CD1c-positive myeloid dendritic cell (primary cell): ENCODE measurements around the gene PTX3.

Experiments used
- DNase-seq: peaks from one replicate; pipeline ENCODE4 v3.0.0-alpha.2; 2016; ENCODE audit errors: extremely low spot score

The PTX3 gene

GRCh38 chr3:157423337-157423736 lies 13.3 kb upstream of the PTX3 start:
- DNase-seq = no peak

- no peak for DNase-seq
Observed at GRCh38 chr3:157427901-157428300, 8.7 kb upstream of the PTX3 start.

- DNase-seq = no peak
Observed at GRCh38 chr3:157428853-157429252, 7.8 kb upstream of the PTX3 start.

- DNase-seq = peak; percentile 52
Observed at GRCh38 chr3:157429708-157430107, 6.9 kb upstream of the PTX3 start.

GRCh38 chr3:157438194-157438730 lies 1.6 kb downstream of the PTX3 start:
- no peak for DNase-seq

- DNase-seq = no peak
Observed at GRCh38 chr3:157441102-157441624, 4.5 kb downstream of the PTX3 start.

- no peak for DNase-seq
Observed at GRCh38 chr3:157442729-157443128, 6.1 kb downstream of the PTX3 start.

GRCh38 chr3:157443905-157444796 lies 7.5 kb downstream of the PTX3 start:
- no peak for DNase-seq

GRCh38 chr3:157444797-157445184 lies 8.1 kb downstream of the PTX3 start:
- no peak for DNase-seq

GRCh38 chr3:157445857-157446256 lies 9.2 kb downstream of the PTX3 start:
- peak; percentile 86 for DNase-seq

- peak; percentile 13 for DNase-seq
Observed at GRCh38 chr3:157447026-157447694, 10.5 kb downstream of the PTX3 start.

- peak; percentile 64 for DNase-seq
Observed at GRCh38 chr3:157452097-157452496, 15.4 kb downstream of the PTX3 start.

GRCh38 chr3:157453824-157454223 lies 17.2 kb downstream of the PTX3 start:
- no peak for DNase-seq

- DNase-seq = no peak
Observed at GRCh38 chr3:157459706-157460105, 23.1 kb downstream of the PTX3 start.

GRCh38 chr3:157460253-157460652 lies 23.6 kb downstream of the PTX3 start:
- no peak for DNase-seq

GRCh38 chr3:157463816-157464215 lies 27.2 kb downstream of the PTX3 start:
- no peak for DNase-seq

GRCh38 chr3:157464321-157464720 lies 27.7 kb downstream of the PTX3 start:
- no peak for DNase-seq

GRCh38 chr3:157465741-157466140 lies 29.1 kb downstream of the PTX3 start:
- DNase-seq = no peak

GRCh38 chr3:157467200-157467599 lies 30.6 kb downstream of the PTX3 start:
- DNase-seq = no peak

- DNase-seq = peak; percentile 20
Observed at GRCh38 chr3:157469561-157470294, 33.1 kb downstream of the PTX3 start.

GRCh38 chr3:157471064-157471463 lies 34.4 kb downstream of the PTX3 start:
- DNase-seq = no peak

- DNase-seq = no peak
Observed at GRCh38 chr3:157472648-157473047, 36.0 kb downstream of the PTX3 start.
